ENCODE data around the gene PLPPR3.

The PLPPR3 gene

GRCh38 chr19:795691-796581 is 25.8 kb downstream of the PLPPR3 start:
- DNase-seq: no peak

- DNase-seq: no peak
Measured at GRCh38 chr19:795073-795611, 26.6 kb downstream of the PLPPR3 start.

- DNase-seq: no peak
Measured at GRCh38 chr19:793806-794205, 27.9 kb downstream of the PLPPR3 start.

- no peak for DNase-seq
Measured at GRCh38 chr19:792306-792885, 29.4 kb downstream of the PLPPR3 start.

- DNase-seq: no peak
Measured at GRCh38 chr19:791567-792305, 30.0 kb downstream of the PLPPR3 start.

GRCh38 chr19:791007-791566 is 30.7 kb downstream of the PLPPR3 start:
- no peak for DNase-seq

GRCh38 chr19:789701-790060 is 32.1 kb downstream of the PLPPR3 start:
- DNase-seq: no peak

GRCh38 chr19:788983-789700 is 32.6 kb downstream of the PLPPR3 start:
- no peak for DNase-seq

- no peak for DNase-seq
Measured at GRCh38 chr19:788686-788982, 33.1 kb downstream of the PLPPR3 start.

- no peak for DNase-seq
Measured at GRCh38 chr19:787536-787935, 34.2 kb downstream of the PLPPR3 start.

GRCh38 chr19:784541-784940 is 37.2 kb downstream of the PLPPR3 start:
- DNase-seq: no peak

GRCh38 chr19:782878-783668 is 38.7 kb downstream of the PLPPR3 start:
- DNase-seq: no peak

GRCh38 chr19:782185-782877 is 39.4 kb downstream of the PLPPR3 start:
- no peak for DNase-seq

- DNase-seq: no peak
Measured at GRCh38 chr19:781800-782184, 40.0 kb downstream of the PLPPR3 start.

GRCh38 chr19:780935-781334 is 40.8 kb downstream of the PLPPR3 start:
- DNase-seq: no peak

GRCh38 chr19:778910-779653 is 42.7 kb downstream of the PLPPR3 start:
- DNase-seq: no peak

GRCh38 chr19:776549-776948 is 45.2 kb downstream of the PLPPR3 start:
- DNase-seq: no peak

- no peak for DNase-seq
Measured at GRCh38 chr19:772730-773436, 48.9 kb downstream of the PLPPR3 start.

- no peak for DNase-seq
Measured at GRCh38 chr19:772063-772462, 49.7 kb downstream of the PLPPR3 start.

- no peak for DNase-seq
Measured at GRCh38 chr19:771332-771785, 50.4 kb downstream of the PLPPR3 start.
